ENCODE measurements around the gene CPEB4.

CPEB4 gene

DNA sequence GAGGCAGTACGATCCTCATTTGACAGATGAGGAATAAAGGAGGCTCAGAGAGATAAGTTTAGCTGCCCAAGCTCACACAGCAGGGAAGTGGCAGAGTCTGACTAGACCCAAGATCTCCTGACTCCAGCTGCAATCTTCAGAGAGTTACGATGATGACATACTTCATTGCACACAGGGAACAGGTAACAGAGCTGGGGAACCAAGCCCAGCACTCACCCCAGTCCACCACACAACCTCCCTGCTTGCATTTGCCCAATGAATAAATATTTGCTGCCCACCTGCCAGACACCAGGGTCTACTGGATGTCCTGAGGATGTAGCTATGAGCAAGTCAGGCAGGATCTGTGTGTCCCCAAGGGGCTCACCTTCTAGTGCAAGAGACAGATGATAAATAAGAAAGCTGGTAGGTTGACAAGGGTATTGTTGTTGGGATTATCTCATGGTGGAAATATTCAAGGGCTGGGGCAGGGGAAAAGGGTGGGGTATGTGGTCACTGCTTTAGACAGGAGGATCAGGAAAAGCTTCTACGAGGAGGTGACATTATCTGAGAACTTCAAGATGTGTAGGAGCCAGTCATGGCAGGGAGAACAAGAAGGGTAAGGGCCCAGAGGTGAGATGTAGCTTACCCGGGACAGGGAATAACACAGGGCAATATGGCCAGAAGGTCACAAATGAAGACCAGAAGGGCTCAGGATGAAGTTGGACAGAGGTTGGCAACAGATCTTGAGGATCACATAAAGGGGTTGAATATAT, 28.6 kb upstream of the CPEB4 start:
- peaks cover 0 to 3% of the 10 kb centered on the region in 2 donors for H3K4me1 ChIP-seq (ENCODE audit: control insufficient read depth in 2 of 2, insufficient read depth in 1 of 2, low read depth in 1 of 2, low read length in 2 of 2)

GRCh38 chr5:173862047-173862477, 26.1 kb upstream of the CPEB4 start:
- no peaks in the 10 kb centered on the region for H3K36me3 ChIP-seq (replicated peaks in 1 of 2; ENCODE audit: control insufficient read depth in 2 of 2, insufficient read depth in 2 of 2, low read length in 2 of 2)
- DNase-seq (ENCODE audit: low spot score): no peak
- no peak overlapping the region for H3K4ac ChIP-seq (ENCODE audit: low read length)
- no peak overlapping the region for H3K4me3 ChIP-seq (ENCODE audit: low read length in 2 of 2)
- WGBS, 2 donors (ENCODE audit: extremely low coverage in 2 of 2, insufficient read length in 2 of 2, insufficient replicate concordance in 1 of 2): no CpG with 5 or more reads among the region's 4 CpGs
- no peak overlapping the region for H2BK15ac ChIP-seq (ENCODE audit: low read length)
- no peak overlapping the region for H3K18ac ChIP-seq (ENCODE audit: low read length)
- no peak overlapping the region for H3K23ac ChIP-seq (ENCODE audit: low read depth, low read length, poor library complexity)
- H2BK5ac ChIP-seq (ENCODE audit: low read length): no peak overlapping the region
- H4K91ac ChIP-seq (ENCODE audit: low read depth, low read length, poor library complexity): no peak overlapping the region
- H2AFZ ChIP-seq (ENCODE audit: low read length): no peak overlapping the region
- H2AK5ac ChIP-seq (ENCODE audit: low read depth, low read length): no peak overlapping the region
- H3K27ac ChIP-seq (replicated peaks; ENCODE audit: low read length): no peak overlapping the region
- H3K4me2 ChIP-seq (ENCODE audit: insufficient read depth, low read length, poor library complexity, severe bottlenecking): no peak overlapping the region
- H2BK120ac ChIP-seq (ENCODE audit: low read depth, low read length): no peak overlapping the region
- H4K8ac ChIP-seq (ENCODE audit: low read depth, low read length): no peak overlapping the region
- H3K79me1 ChIP-seq (ENCODE audit: low read depth, low read length): no peaks in the 10 kb centered on the region
- H3K27me3 ChIP-seq (ENCODE audit: control insufficient read depth in 3 of 3, insufficient read depth in 3 of 3, low read depth in 1 of 3, low read length in 3 of 3): peaks cover 0 to 3% (median 0%) of the 10 kb centered on the region in 3 experiments
- H3K9me3 ChIP-seq (replicated peaks in 1 of 2; ENCODE audit: control insufficient read depth in 2 of 2, insufficient read depth in 1 of 2, low read depth in 1 of 2, low read length in 2 of 2): no peaks in the 10 kb centered on the region
- no peak overlapping the region for H2BK12ac ChIP-seq (ENCODE audit: low read length)
- H3K14ac ChIP-seq (ENCODE audit: low read length): no peak overlapping the region
- H3K4me1 ChIP-seq (ENCODE audit: control insufficient read depth in 2 of 2, insufficient read depth in 1 of 2, low read depth in 1 of 2, low read length in 2 of 2): peaks cover 3 to 4% of the 10 kb centered on the region in 2 donors
- H3K9ac ChIP-seq (ENCODE audit: low read depth, low read length, poor library complexity): no peak overlapping the region

More for the DNA sequence above, 28.6 kb upstream of the CPEB4 start:
- Histone ChIP-seq H3K23ac (ENCODE audit: low read depth, low read length, poor library complexity) (no peak overlapping the region), H3K18ac (ENCODE audit: low read length) (peak overlapping the region; percentile 25), H2BK12ac (ENCODE audit: low read length) (no peak overlapping the region), H4K8ac (ENCODE audit: low read depth, low read length) (no peak overlapping the region), H3K36me3 (replicated peaks in 1 of 2; ENCODE audit: control insufficient read depth in 2 of 2, insufficient read depth in 2 of 2, low read length in 2 of 2) (no peaks in the 10 kb centered on the region), H2BK120ac (ENCODE audit: low read depth, low read length) (no peak overlapping the region), H2BK15ac (ENCODE audit: low read length) (no peak overlapping the region), H3K4ac (ENCODE audit: low read length) (no peak overlapping the region), H3K27ac (replicated peaks; ENCODE audit: low read length) (no peak overlapping the region), H2AFZ (ENCODE audit: low read length) (no peak overlapping the region), H3K4me3 (ENCODE audit: low read length in 2 of 2) (no peak overlapping the region), H3K27me3 (ENCODE audit: control insufficient read depth in 3 of 3, insufficient read depth in 3 of 3, low read depth in 1 of 3, low read length in 3 of 3) (peaks cover 0 to 7% (median 0%) of the 10 kb centered on the region in 3 experiments), H2BK5ac (ENCODE audit: low read length) (no peak overlapping the region), H3K14ac (ENCODE audit: low read length) (no peak overlapping the region), H3K79me1 (ENCODE audit: low read depth, low read length) (no peaks in the 10 kb centered on the region), H3K9ac (ENCODE audit: low read depth, low read length, poor library complexity) (no peak overlapping the region), H3K9me3 (replicated peaks in 1 of 2; ENCODE audit: control insufficient read depth in 2 of 2, insufficient read depth in 1 of 2, low read depth in 1 of 2, low read length in 2 of 2) (no peaks in the 10 kb centered on the region), H3K4me2 (ENCODE audit: insufficient read depth, low read length, poor library complexity, severe bottlenecking) (no peak overlapping the region), H4K91ac (ENCODE audit: low read depth, low read length, poor library complexity) (no peak overlapping the region), H2AK5ac (ENCODE audit: low read depth, low read length) (no peak overlapping the region)
- DNase-seq (ENCODE audit: low spot score): no peak
- WGBS, 2 donors (ENCODE audit: extremely low coverage in 2 of 2, insufficient read length in 2 of 2, insufficient replicate concordance in 1 of 2): no CpG with 5 or more reads among the region's 4 CpGs

GRCh38 chr5:173863359-173863758, 24.8 kb upstream of the CPEB4 start:
- no peak overlapping the region for H4K8ac ChIP-seq (ENCODE audit: low read depth, low read length)
- H3K23ac ChIP-seq (ENCODE audit: low read depth, low read length, poor library complexity): no peak overlapping the region
- H3K9ac ChIP-seq (ENCODE audit: low read depth, low read length, poor library complexity): no peak overlapping the region
- DNase-seq (ENCODE audit: low spot score): no peak
- H3K4ac ChIP-seq (ENCODE audit: low read length): no peak overlapping the region
- no peak overlapping the region for H3K4me3 ChIP-seq (ENCODE audit: low read length in 2 of 2)
- no peak overlapping the region for H3K18ac ChIP-seq (ENCODE audit: low read length)
- H3K27me3 ChIP-seq (ENCODE audit: control insufficient read depth in 3 of 3, insufficient read depth in 3 of 3, low read depth in 1 of 3, low read length in 3 of 3): peaks cover 0 to 3% (median 0%) of the 10 kb centered on the region in 3 experiments
- no peak overlapping the region for H2BK5ac ChIP-seq (ENCODE audit: low read length)
- no CpG with 5 or more reads among the region's 3 CpGs for WGBS, 2 donors (ENCODE audit: extremely low coverage in 2 of 2, insufficient read length in 2 of 2, insufficient replicate concordance in 1 of 2)
- peaks cover 3 to 4% of the 10 kb centered on the region in 2 donors for H3K4me1 ChIP-seq (ENCODE audit: control insufficient read depth in 2 of 2, insufficient read depth in 1 of 2, low read depth in 1 of 2, low read length in 2 of 2)
- H2BK15ac ChIP-seq (ENCODE audit: low read length): no peak overlapping the region
- H2AK5ac ChIP-seq (ENCODE audit: low read depth, low read length): no peak overlapping the region
- H3K14ac ChIP-seq (ENCODE audit: low read length): no peak overlapping the region
- H3K9me3 ChIP-seq (replicated peaks in 1 of 2; ENCODE audit: control insufficient read depth in 2 of 2, insufficient read depth in 1 of 2, low read depth in 1 of 2, low read length in 2 of 2): peaks cover 0 to 8% of the 10 kb centered on the region in 2 donors
- H4K91ac ChIP-seq (ENCODE audit: low read depth, low read length, poor library complexity): no peak overlapping the region
- no peak overlapping the region for H3K27ac ChIP-seq (replicated peaks; ENCODE audit: low read length)
- no peaks in the 10 kb centered on the region for H3K79me1 ChIP-seq (ENCODE audit: low read depth, low read length)
- no peaks in the 10 kb centered on the region for H3K36me3 ChIP-seq (replicated peaks in 1 of 2; ENCODE audit: control insufficient read depth in 2 of 2, insufficient read depth in 2 of 2, low read length in 2 of 2)
- no peak overlapping the region for H2AFZ ChIP-seq (ENCODE audit: low read length)
- H3K4me2 ChIP-seq (ENCODE audit: insufficient read depth, low read length, poor library complexity, severe bottlenecking): no peak overlapping the region
- H2BK12ac ChIP-seq (ENCODE audit: low read length): no peak overlapping the region
- no peak overlapping the region for H2BK120ac ChIP-seq (ENCODE audit: low read depth, low read length)

DNA sequence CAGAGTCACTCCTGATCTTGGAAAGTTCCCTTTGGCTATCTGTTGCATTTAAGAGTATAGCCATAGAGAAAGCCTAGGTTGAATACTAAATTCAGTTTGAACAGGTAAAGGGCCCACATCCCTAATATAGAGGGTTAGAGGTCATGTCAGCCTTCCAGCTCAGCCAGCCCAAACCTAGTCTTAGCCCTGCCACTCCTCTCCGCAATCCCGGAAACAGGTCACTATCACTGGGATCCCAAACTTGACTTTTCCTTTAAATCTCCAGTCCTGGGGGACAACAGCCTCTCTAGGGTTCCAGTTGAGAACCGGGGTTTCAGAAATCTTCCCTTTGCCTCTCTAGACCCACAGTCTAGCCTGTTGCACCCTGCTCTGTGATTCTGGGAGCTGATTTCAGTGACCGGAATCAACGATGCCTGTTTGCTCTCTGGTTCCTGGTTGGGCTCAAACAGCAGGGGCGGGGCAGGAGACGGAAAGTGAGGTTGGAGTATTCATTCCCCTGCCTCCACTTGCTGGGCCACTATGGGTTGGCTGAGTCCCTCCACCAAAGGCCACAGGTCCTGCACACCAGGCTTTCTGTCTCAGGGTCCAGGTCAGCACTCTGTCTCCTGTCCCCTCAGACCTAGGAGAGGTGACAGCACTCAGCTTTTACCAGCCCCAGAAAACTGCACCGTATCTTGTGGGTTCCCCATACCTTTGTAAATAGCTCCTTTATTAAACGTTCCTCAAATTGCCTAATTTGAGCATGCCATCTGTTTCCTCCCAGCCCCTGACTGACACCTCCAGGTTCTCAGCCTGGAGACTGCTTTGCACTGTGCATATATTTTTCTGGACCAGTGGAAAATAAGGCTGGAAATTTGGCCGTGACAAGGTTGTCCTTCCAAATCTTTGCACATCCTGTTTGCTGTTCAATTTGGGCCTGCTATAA, 23.8 kb upstream of the CPEB4 start:
- peak overlapping the region; percentile 13 for H3K14ac ChIP-seq (ENCODE audit: low read length)
- H3K9me3 ChIP-seq (replicated peaks in 1 of 2; ENCODE audit: control insufficient read depth in 2 of 2, insufficient read depth in 1 of 2, low read depth in 1 of 2, low read length in 2 of 2): peaks cover 0 to 8% of the 10 kb centered on the region in 2 donors

More for the DNA sequence above, 23.8 kb upstream of the CPEB4 start:
- H3K4ac ChIP-seq (ENCODE audit: low read length): no peak overlapping the region
- no peaks in the 10 kb centered on the region for H3K36me3 ChIP-seq (replicated peaks in 1 of 2; ENCODE audit: control insufficient read depth in 2 of 2, insufficient read depth in 2 of 2, low read length in 2 of 2)
- H3K23ac ChIP-seq (ENCODE audit: low read depth, low read length, poor library complexity): no peak overlapping the region
- H3K27me3 ChIP-seq (ENCODE audit: control insufficient read depth in 3 of 3, insufficient read depth in 3 of 3, low read depth in 1 of 3, low read length in 3 of 3): peaks cover 0 to 3% (median 0%) of the 10 kb centered on the region in 3 experiments
- WGBS, 2 donors (ENCODE audit: extremely low coverage in 2 of 2, insufficient read length in 2 of 2, insufficient replicate concordance in 1 of 2): no CpG with 5 or more reads among the region's 10 CpGs
- DNase-seq (ENCODE audit: low spot score): no peak
- no peak overlapping the region for H2AK5ac ChIP-seq (ENCODE audit: low read depth, low read length)
- H2BK12ac ChIP-seq (ENCODE audit: low read length): no peak overlapping the region
- H3K79me1 ChIP-seq (ENCODE audit: low read depth, low read length): no peaks in the 10 kb centered on the region
- H3K27ac ChIP-seq (replicated peaks; ENCODE audit: low read length): no peak overlapping the region
- H2BK120ac ChIP-seq (ENCODE audit: low read depth, low read length): no peak overlapping the region
- H4K91ac ChIP-seq (ENCODE audit: low read depth, low read length, poor library complexity): no peak overlapping the region
- H3K18ac ChIP-seq (ENCODE audit: low read length): peak overlapping the region; percentile 66
- no peak overlapping the region for H3K4me2 ChIP-seq (ENCODE audit: insufficient read depth, low read length, poor library complexity, severe bottlenecking)
- peaks cover 5 to 7% of the 10 kb centered on the region in 2 donors for H3K4me1 ChIP-seq (ENCODE audit: control insufficient read depth in 2 of 2, insufficient read depth in 1 of 2, low read depth in 1 of 2, low read length in 2 of 2)
- no peak overlapping the region for H3K4me3 ChIP-seq (ENCODE audit: low read length in 2 of 2)
- no peak overlapping the region for H2BK5ac ChIP-seq (ENCODE audit: low read length)
- H4K8ac ChIP-seq (ENCODE audit: low read depth, low read length): no peak overlapping the region
- H3K9ac ChIP-seq (ENCODE audit: low read depth, low read length, poor library complexity): no peak overlapping the region
- H2BK15ac ChIP-seq (ENCODE audit: low read length): no peak overlapping the region
- H2AFZ ChIP-seq (ENCODE audit: low read length): no peak overlapping the region
